Measurements from ENCODE around the gene CFL1. TPM values are rescaled to one million over a fixed set of nuclear protein-coding genes. Genes with fewer than 3 reads are reported as not detected.

The CFL1 gene
- total and polyA plus RNA-seq, 10 of the 15 experiments (the other 5 are each of a cell fraction or from before 2014, with no cell fraction given), result 164 to 2,994 (median 1,500) TPM

GRCh38 chr11:65890324-65891218 is 32.6 kb upstream of the CFL1 start, which contains the start of gene CCDC85B (continued):
- TF ChIP-seq NFXL1 (IDR thresholded peaks at IDR 0.05; ENCODE audit: borderline replicate concordance) (no peak; the same call in 1 of the 2 replicates), IRF3 (IDR thresholded peaks at IDR 0.05) (0 out of 2 replicates have a peak, but pooled peaks have one; percentile 22), MYB (IDR thresholded peaks at IDR 0.05; ENCODE audit: borderline replicate concordance, low read depth, low read length) (no peak), KLF5 (IDR thresholded peaks at IDR 0.05; ENCODE audit: partially characterized antibody) (peak; percentile 92), SPI1 (IDR thresholded peaks at IDR 0.05; ENCODE audit: borderline replicate concordance, insufficient read depth, low read depth, low read length) (no peak), MTA3 (IDR thresholded peaks at IDR 0.05; ENCODE audit: borderline replicate concordance, low read length) (no peak), JUNB (IDR thresholded peaks at IDR 0.05) (no peak), NKRF (conservative IDR thresholded peaks at IDR 0.05) (peak; percentile 93), E2F4 (IDR thresholded peaks at IDR 0.05; ENCODE audit: low read depth, low read length) (no peak), E2F8 (IDR thresholded peaks at IDR 0.05; ENCODE audit: low read depth, partially characterized antibody) (no peak), ZNF687 (IDR thresholded peaks at IDR 0.05) (peak; percentile 92), SMARCA5 (IDR thresholded peaks at IDR 0.05) (peak; percentile 90)

Measured in GM12878 (cell line).